HL-60 (cell line): ENCODE measurements around the gene RIPK3.

Source experiments
- SPI1 ChIP-seq: IDR thresholded peaks from 2 replicates; pipeline ENCODE4 v1.6.1; 2012; ENCODE audit warnings: low read depth, mild to moderate bottlenecking, borderline replicate concordance
- TF ChIP-seq, protein P1 (sequence below): IDR thresholded peaks from 2 replicates; pipeline ENCODE4 v1.6.1; 2012; ENCODE audit warnings: low read depth; ENCODE audit not compliant: insufficient replicate concordance
- TF ChIP-seq, protein P2 (sequence below): IDR thresholded peaks from one replicate; pipeline ENCODE4 v1.5.1; 2011; ENCODE audit warnings: low read length, control low read depth, inconsistent platforms; ENCODE audit not compliant: insufficient read depth

DNA sequence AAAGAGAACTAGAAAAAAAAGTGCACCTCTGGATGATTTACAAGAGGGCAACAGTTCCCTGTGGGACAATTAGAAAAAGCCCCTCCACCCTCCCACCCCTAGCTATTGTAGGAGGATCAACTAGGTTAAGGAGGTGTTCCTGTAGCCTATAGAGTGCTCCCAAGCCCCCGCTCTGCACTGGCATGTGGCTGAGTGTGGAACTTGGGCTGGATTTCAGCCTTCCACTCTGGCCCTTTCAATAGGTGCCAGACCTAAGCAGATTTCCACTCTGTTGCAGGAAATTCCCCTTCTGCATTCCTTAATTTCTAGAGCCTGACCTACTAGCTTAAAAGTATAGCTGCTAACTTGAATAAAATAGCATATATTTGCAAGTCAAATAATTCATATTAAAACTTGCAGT lies 31.0 kb upstream of the RIPK3 start:
- TF ChIP-seq, protein P1, sequence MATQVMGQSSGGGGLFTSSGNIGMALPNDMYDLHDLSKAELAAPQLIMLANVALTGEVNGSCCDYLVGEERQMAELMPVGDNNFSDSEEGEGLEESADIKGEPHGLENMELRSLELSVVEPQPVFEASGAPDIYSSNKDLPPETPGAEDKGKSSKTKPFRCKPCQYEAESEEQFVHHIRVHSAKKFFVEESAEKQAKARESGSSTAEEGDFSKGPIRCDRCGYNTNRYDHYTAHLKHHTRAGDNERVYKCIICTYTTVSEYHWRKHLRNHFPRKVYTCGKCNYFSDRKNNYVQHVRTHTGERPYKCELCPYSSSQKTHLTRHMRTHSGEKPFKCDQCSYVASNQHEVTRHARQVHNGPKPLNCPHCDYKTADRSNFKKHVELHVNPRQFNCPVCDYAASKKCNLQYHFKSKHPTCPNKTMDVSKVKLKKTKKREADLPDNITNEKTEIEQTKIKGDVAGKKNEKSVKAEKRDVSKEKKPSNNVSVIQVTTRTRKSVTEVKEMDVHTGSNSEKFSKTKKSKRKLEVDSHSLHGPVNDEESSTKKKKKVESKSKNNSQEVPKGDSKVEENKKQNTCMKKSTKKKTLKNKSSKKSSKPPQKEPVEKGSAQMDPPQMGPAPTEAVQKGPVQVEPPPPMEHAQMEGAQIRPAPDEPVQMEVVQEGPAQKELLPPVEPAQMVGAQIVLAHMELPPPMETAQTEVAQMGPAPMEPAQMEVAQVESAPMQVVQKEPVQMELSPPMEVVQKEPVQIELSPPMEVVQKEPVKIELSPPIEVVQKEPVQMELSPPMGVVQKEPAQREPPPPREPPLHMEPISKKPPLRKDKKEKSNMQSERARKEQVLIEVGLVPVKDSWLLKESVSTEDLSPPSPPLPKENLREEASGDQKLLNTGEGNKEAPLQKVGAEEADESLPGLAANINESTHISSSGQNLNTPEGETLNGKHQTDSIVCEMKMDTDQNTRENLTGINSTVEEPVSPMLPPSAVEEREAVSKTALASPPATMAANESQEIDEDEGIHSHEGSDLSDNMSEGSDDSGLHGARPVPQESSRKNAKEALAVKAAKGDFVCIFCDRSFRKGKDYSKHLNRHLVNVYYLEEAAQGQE: no peak
- TF ChIP-seq, protein P2, sequence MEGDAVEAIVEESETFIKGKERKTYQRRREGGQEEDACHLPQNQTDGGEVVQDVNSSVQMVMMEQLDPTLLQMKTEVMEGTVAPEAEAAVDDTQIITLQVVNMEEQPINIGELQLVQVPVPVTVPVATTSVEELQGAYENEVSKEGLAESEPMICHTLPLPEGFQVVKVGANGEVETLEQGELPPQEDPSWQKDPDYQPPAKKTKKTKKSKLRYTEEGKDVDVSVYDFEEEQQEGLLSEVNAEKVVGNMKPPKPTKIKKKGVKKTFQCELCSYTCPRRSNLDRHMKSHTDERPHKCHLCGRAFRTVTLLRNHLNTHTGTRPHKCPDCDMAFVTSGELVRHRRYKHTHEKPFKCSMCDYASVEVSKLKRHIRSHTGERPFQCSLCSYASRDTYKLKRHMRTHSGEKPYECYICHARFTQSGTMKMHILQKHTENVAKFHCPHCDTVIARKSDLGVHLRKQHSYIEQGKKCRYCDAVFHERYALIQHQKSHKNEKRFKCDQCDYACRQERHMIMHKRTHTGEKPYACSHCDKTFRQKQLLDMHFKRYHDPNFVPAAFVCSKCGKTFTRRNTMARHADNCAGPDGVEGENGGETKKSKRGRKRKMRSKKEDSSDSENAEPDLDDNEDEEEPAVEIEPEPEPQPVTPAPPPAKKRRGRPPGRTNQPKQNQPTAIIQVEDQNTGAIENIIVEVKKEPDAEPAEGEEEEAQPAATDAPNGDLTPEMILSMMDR: no peak
- no peak for TF ChIP-seq SPI1
